ENCODE measurements around the gene KRTAP3-3.

DNA sequence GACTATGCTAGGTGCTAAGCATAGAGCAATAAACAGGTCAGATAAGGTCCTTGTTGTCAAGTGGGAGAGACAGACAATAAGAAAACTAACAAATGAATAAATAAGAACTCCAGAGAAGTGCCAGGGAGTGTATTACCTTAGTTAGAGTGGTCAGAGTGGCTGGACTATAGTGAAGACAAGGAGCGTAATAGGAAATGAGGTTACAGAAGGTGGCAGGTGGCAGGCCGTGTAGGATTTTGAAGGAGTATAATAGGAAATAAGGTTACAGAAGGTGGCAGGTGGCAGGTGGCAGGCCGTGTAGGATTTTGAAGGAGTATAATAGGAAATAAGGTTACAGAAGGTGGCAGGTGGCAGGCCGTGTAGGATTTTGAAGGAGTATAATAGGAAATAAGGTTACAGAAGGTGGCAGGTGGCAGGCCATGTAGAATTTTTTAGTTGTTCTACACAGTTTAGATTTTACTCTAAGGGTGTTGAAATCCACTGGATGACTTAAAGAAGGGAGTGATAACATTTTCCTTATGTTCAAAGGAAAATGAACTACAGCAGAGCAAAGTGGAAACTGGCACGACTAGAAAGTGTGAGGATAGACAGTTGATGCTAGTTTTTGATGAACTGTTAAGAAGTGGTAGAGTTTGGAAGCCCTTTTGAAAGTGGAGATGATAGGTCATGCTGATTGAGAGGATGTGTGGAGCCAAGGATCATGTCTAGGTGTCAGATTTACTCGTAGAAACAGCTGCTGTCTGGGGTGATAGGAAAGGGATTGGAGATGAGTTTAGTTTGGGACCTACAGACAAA lies 18.6 kb upstream of the KRTAP3-3 start:
- TF ChIP-seq, protein P1, sequence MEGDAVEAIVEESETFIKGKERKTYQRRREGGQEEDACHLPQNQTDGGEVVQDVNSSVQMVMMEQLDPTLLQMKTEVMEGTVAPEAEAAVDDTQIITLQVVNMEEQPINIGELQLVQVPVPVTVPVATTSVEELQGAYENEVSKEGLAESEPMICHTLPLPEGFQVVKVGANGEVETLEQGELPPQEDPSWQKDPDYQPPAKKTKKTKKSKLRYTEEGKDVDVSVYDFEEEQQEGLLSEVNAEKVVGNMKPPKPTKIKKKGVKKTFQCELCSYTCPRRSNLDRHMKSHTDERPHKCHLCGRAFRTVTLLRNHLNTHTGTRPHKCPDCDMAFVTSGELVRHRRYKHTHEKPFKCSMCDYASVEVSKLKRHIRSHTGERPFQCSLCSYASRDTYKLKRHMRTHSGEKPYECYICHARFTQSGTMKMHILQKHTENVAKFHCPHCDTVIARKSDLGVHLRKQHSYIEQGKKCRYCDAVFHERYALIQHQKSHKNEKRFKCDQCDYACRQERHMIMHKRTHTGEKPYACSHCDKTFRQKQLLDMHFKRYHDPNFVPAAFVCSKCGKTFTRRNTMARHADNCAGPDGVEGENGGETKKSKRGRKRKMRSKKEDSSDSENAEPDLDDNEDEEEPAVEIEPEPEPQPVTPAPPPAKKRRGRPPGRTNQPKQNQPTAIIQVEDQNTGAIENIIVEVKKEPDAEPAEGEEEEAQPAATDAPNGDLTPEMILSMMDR (conservative IDR thresholded peaks at IDR 0.05; ENCODE audit: low read depth, low read length), result no peak
- no peak for TF ChIP-seq EZH2 (IDR thresholded peaks at IDR 0.05; ENCODE audit: borderline replicate concordance, low read depth, low read length, poor library complexity, severe bottlenecking)
